VCaP (cell line): ENCODE measurements around the gene CAMK2A.

Source experiments
- H3K27ac ChIP-seq: fragments of 450-650 bp; 2 replicates; pipeline ENCODE4 v1.5.1; 2017
- TF ChIP-seq, protein P1 (sequence below): fragments of 450-650 bp; conservative IDR thresholded peaks from 2 replicates; pipeline ENCODE4 v1.5.1; 2017; ENCODE audit warnings: mild to moderate bottlenecking, moderate library complexity

Gene CAMK2A

GRCh38 chr5:150180241-150181026 is 109.1 kb downstream of the CAMK2A start:
- H3K27ac ChIP-seq, result no peak overlapping the region
- TF ChIP-seq, protein P1, sequence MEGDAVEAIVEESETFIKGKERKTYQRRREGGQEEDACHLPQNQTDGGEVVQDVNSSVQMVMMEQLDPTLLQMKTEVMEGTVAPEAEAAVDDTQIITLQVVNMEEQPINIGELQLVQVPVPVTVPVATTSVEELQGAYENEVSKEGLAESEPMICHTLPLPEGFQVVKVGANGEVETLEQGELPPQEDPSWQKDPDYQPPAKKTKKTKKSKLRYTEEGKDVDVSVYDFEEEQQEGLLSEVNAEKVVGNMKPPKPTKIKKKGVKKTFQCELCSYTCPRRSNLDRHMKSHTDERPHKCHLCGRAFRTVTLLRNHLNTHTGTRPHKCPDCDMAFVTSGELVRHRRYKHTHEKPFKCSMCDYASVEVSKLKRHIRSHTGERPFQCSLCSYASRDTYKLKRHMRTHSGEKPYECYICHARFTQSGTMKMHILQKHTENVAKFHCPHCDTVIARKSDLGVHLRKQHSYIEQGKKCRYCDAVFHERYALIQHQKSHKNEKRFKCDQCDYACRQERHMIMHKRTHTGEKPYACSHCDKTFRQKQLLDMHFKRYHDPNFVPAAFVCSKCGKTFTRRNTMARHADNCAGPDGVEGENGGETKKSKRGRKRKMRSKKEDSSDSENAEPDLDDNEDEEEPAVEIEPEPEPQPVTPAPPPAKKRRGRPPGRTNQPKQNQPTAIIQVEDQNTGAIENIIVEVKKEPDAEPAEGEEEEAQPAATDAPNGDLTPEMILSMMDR, result no peak

DNA sequence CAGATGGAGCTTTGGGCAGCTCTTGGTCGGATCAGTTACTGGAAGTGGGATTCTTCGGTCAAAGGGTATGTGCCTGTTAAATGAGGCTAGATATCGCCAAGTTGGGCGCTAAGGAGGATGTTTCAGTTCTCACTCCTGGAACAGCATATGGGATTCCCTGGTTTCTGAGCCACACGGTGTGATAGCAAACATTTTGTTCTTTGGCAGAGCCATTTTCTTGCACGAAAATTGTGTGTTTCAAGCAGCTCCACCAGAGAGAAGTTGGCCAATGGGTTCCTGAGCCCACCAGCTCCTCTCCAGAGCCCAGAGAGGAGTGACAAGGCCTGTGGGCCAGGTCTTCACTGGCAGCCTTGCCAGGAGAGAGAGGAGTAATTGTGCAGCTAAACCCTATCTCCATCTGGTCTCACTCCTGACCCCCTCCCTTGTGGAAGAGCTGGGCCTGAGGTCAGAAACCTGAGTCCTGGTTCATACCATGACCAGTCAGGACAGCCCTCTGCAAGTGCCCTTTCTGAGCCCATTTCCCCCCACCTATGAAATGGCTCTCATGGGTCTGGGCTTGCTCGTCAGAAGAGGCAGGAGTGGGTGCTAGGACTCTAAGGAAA is 110.5 kb downstream of the CAMK2A start:
- TF ChIP-seq, protein P1, result no peak
- H3K27ac ChIP-seq, result no peak overlapping the region

DNA sequence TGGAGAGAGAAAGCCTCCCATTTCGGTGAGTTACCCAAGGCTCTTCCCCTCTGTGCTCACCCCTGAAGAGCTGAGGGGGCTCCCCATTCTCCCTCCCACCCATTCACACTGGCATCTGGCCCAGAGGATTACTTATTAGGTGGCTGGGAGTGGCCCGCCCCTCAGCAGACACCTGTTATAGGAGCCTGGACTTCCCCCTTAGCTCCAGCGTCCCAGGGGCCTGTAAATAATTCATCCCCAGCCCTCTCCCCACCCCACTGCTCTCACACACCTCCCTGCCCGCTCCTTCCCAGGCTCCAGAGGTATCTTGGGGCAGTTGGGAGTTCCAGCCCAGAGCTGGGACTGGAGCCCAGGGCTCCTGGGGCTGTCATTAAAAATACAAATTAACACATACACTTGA is 111.3 kb downstream of the CAMK2A start:
- H3K27ac ChIP-seq, result no peak overlapping the region
- TF ChIP-seq, protein P1, result no peak

GRCh38 chr5:150177721-150178120 is 111.9 kb downstream of the CAMK2A start:
- TF ChIP-seq, protein P1, result no peak
- no peak overlapping the region for H3K27ac ChIP-seq

DNA sequence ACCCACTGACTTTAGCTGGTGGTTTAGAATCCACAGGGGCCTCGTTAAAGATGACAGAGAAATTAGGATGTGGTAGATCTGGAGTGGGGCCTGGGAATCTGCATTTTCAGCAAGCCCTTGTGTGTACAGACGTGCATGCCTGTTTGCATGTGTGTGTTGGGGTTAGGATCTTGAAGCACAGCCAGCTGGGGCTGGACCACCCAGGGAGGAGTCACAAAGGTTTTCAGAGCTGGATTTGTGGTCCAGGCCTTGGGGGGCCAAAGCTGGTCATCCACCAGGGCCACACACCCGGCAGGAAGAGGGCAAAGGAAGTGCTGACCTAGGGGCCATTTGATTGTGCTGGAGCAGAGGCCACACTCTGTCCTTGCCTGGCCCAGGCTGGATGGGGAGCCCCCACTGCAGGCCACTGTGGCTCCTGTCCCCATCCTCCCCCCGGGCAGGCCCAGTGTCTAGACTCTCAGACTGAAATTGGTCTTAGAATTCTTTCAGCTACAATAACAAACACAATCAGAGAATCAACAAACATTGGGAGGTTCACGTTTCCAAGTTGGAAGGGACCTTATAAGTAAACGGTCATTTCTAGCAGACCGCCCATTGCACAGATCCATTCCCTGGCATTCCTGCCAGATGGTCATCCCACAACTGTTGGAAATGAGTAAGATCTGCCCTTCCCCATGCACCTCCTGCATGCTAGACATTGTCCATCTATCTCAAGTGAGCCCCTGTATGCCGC is 112.7 kb downstream of the CAMK2A start:
- H3K27ac ChIP-seq, result no peak overlapping the region
- TF ChIP-seq, protein P1, result no peak

GRCh38 chr5:150175536-150175935 is 114.0 kb downstream of the CAMK2A start:
- TF ChIP-seq, protein P1, result no peak; the same call in 1 of the 2 replicates
- H3K27ac ChIP-seq, result no peak overlapping the region

GRCh38 chr5:150175076-150175475 is 114.5 kb downstream of the CAMK2A start:
- TF ChIP-seq, protein P1, result no peak
- H3K27ac ChIP-seq, result no peak overlapping the region
